K562 (cell line): ENCODE data around the gene DST. TPM values are rescaled to one million over a fixed set of nuclear protein-coding genes. Genes with fewer than 3 reads are reported as not detected.

Experiments used
- ATAC-seq: fragments of 200-7000 bp; cut with Tn5 transposase; 3 replicates; pipeline ENCODE4 v1.9.1; 2020; ENCODE audit warnings: moderate library complexity
- BruUV-seq: library from RNA; stranded (reverse); fragments of 400-500 nt; replicated peaks from 2 replicates; lab custom pipeline; 2021; lab: Mats Ljungman, UMichigan
- CTCF ChIA-PET: fragments of 300-600 bp; formaldehyde crosslinking; extraction: SDS; loops from one replicate; lab custom pipeline; 2021; ENCODE audit warnings: low intra/inter-chr PET ratio; lab: Yijun Ruan, JAX
- POLR2A ChIA-PET: fragments of 300-600, 350-650 bp; sonication (Branson Sonifier 250); formaldehyde crosslinking; extraction: SDS; loops from one replicate; lab custom pipeline; 2021; ENCODE audit warnings: antibody characterized with exemption, inconsistent platforms; lab: Yijun Ruan, JAX
- DNase-seq, 4 experiments: peaks; one replicate each; pipeline versions ENCODE4 v3.0.0 to v3.0.0-alpha.2; 2011 to 2018; ENCODE audit warnings: low spot score in 3 of 4, mixed read lengths in 3 of 4; ENCODE audit errors: extremely low read depth in 1 of 4
- FAIRE-seq: peaks from 2 replicates; lab custom pipeline; 2011; peaks lifted over from hg19 to GRCh38; lab: Jason Lieb, UNC
- H2AFZ ChIP-seq: 2 replicates; pipeline ENCODE4 v1.6.0; 2011; ENCODE audit warnings: low read depth, low read length, control low read depth, inconsistent platforms
- H3K27ac ChIP-seq: fragments of 200-600 bp; 3 replicates; pipeline ENCODE4 v1.8.0; 2011; ENCODE audit warnings: low read depth, mild to moderate bottlenecking, control low read depth, inconsistent platforms, low read length, moderate library complexity, mixed read lengths; ENCODE audit errors: extremely low read depth
- H3K27me3 ChIP-seq, 2 experiments: fragments of 300-600 bp in 1 of 2; 2 replicates in 1 of 2; 3 replicates in 1 of 2; pipeline versions ENCODE4 v1.6.0 to v1.8.0; 2011; ENCODE audit warnings: inconsistent platforms in 2 of 2, low read length in 2 of 2, mild to moderate bottlenecking in 1 of 2, mixed read lengths in 1 of 2, moderate library complexity in 1 of 2; ENCODE audit not compliant: control insufficient read depth in 2 of 2, insufficient read depth in 2 of 2
- H3K36me3 ChIP-seq: fragments of 300-600 bp; 3 replicates; pipeline ENCODE4 v1.8.0; 2011; ENCODE audit warnings: mild to moderate bottlenecking, low read length, inconsistent platforms; ENCODE audit not compliant: control insufficient read depth, insufficient read depth
- H3K4me1 ChIP-seq, 2 experiments: fragments of 200-600 bp in 1 of 2; replicated peaks in 1 of 2; 2 replicates in 1 of 2; 3 replicates in 1 of 2; pipeline versions ENCODE4 v1.5.1 to v1.8.0; 2011; ENCODE audit warnings: inconsistent platforms in 2 of 2, low read length in 2 of 2, mild to moderate bottlenecking in 1 of 2, mixed read lengths in 1 of 2, moderate library complexity in 1 of 2; ENCODE audit not compliant: control insufficient read depth in 2 of 2, insufficient read depth in 2 of 2
- H3K4me2 ChIP-seq: 2 replicates; pipeline ENCODE4 v1.6.1; 2011; ENCODE audit warnings: low read length, control low read depth, inconsistent platforms, mixed read lengths; ENCODE audit not compliant: insufficient read depth
- H3K4me3 ChIP-seq: fragments of 200-600 bp; sonication (generic), shearing (Covaris generic); 2 replicates; pipeline ENCODE4 v1.5.1; 2016; ENCODE audit warnings: control low read depth, inconsistent platforms
- H3K79me2 ChIP-seq: fragments of 200-600 bp; 3 replicates; pipeline ENCODE4 v1.8.0; 2011; ENCODE audit warnings: low read length, inconsistent platforms; ENCODE audit not compliant: control insufficient read depth, insufficient read depth
- H3K9ac ChIP-seq, 2 experiments: 2 replicates each; pipeline versions ENCODE4 v1.6.0 to v1.6.1; 2011; ENCODE audit warnings: low read depth in 2 of 2, low read length in 2 of 2, control low read depth in 1 of 2, inconsistent platforms in 1 of 2, mild to moderate bottlenecking in 1 of 2, mixed read lengths in 1 of 2; ENCODE audit not compliant: insufficient read depth in 1 of 2
- H3K9me1 ChIP-seq: one replicate; pipeline ENCODE4 v1.6.0; 2011; ENCODE audit warnings: inconsistent platforms, mild to moderate bottlenecking, low read length, moderate library complexity; ENCODE audit not compliant: control insufficient read depth, insufficient read depth
- H3K9me3 ChIP-seq: replicated peaks from 2 replicates; pipeline ENCODE4 v1.5.1; 2011; ENCODE audit warnings: low read depth, low read length, inconsistent platforms; ENCODE audit not compliant: control insufficient read depth, insufficient read depth
- H4K20me1 ChIP-seq: replicated peaks from 2 replicates; pipeline ENCODE4 v1.6.1; 2011; ENCODE audit warnings: low read length, inconsistent platforms, mixed read lengths; ENCODE audit not compliant: control insufficient read depth, insufficient read depth
- CHCHD3 ChIP-seq: fragments of 250-450 bp; sonication (Bioruptor Pico); IDR thresholded peaks from 2 replicates; pipeline ENCODE4 v2.1.2; 2022; ENCODE audit warnings: mild to moderate bottlenecking
- DIDO1 ChIP-seq: fragments of 450-650 bp; IDR thresholded peaks from 2 replicates; pipeline ENCODE4 v1.6.1; 2016; ENCODE audit warnings: low read depth, missing biosample characterization, missing genetic modification characterization
- ETV5 ChIP-seq: sonication (generic); formaldehyde crosslinking; IDR thresholded peaks from 2 replicates; pipeline ENCODE4 v1.4.0; 2020; ENCODE audit warnings: low read depth, mild to moderate bottlenecking, missing genetic modification reagents
- GABPB1 ChIP-seq: sonication (generic); formaldehyde crosslinking; IDR thresholded peaks from 2 replicates; pipeline ENCODE4 v1.8.0; 2022; ENCODE audit warnings: mild to moderate bottlenecking, missing genetic modification reagents
- HNRNPL ChIP-seq: fragments of 200-400 bp; formaldehyde crosslinking; IDR thresholded peaks from 2 replicates; pipeline ENCODE4 v1.6.1; 2017; ENCODE audit warnings: low read depth, mild to moderate bottlenecking, low read length
- IRF9 ChIP-seq: fragments of 450-650 bp; IDR thresholded peaks from 2 replicates; pipeline ENCODE4 v1.6.1; 2016; ENCODE audit warnings: missing biosample characterization, missing genetic modification characterization
- MEF2A ChIP-seq: IDR thresholded peaks from 2 replicates; pipeline ENCODE4 v1.6.1; 2011; ENCODE audit warnings: low read depth, mild to moderate bottlenecking, low read length, moderate library complexity; ENCODE audit not compliant: control insufficient read depth
- NR2F6 ChIP-seq: fragments of 450-650 bp; formaldehyde crosslinking; IDR thresholded peaks from 2 replicates; pipeline ENCODE4 v1.4.0; 2020; ENCODE audit warnings: mild to moderate bottlenecking
- PHB ChIP-seq: fragments of 250-450 bp; sonication (Bioruptor Pico); IDR thresholded peaks from 2 replicates; pipeline ENCODE4 v1.5.0; 2021
- PYGO2 ChIP-seq: fragments of 450-650 bp; IDR thresholded peaks from 2 replicates; pipeline ENCODE4 v1.6.1; 2016; ENCODE audit warnings: mild to moderate bottlenecking, missing genetic modification characterization, moderate library complexity, missing compliant biosample characterization
- ZNF282 ChIP-seq: sonication (generic); formaldehyde crosslinking; IDR thresholded peaks from 2 replicates; pipeline ENCODE4 v1.8.1; 2023; ENCODE audit warnings: missing genetic modification reagents
- ZNF445 ChIP-seq: fragments of 250-450 bp; sonication (Bioruptor Pico); IDR thresholded peaks from 2 replicates; pipeline ENCODE4 v1.4.0; 2020; ENCODE audit warnings: low read depth, mild to moderate bottlenecking, moderate library complexity
- ZNF644 ChIP-seq: fragments of 200-800 bp; sonication (Bioruptor generic); IDR thresholded peaks from 2 replicates; pipeline ENCODE4 v1.6.1; 2016; ENCODE audit warnings: low read depth, missing genetic modification characterization, missing compliant biosample characterization
- ZZZ3 ChIP-seq: fragments of 450-650 bp; IDR thresholded peaks from 2 replicates; pipeline ENCODE4 v1.6.1; 2016; ENCODE audit warnings: antibody characterized with exemption, mild to moderate bottlenecking, moderate library complexity
- WGBS: fragments of 100-300 bp; shearing (Covaris generic); methylation state at CpG from one replicate; pipeline ENCODE4 v1.1.6; 2016; ENCODE audit warnings: low coverage, mixed read lengths; ENCODE audit not compliant: insufficient coverage; ENCODE audit errors: missing lambda C conversion rate; 5-methylcytosine and 5-hydroxymethylcytosine counted together
- in situ Hi-C: fragments of 300-500 bp; cut with MboI; formaldehyde crosslinking; loops from 4 replicates; pipeline ENCODE4 v1.15.0; 2018; ENCODE audit warnings: inconsistent platforms, mixed read lengths
- intact Hi-C: fragments of 100-400 bp; cut with micrococcal nuclease; formaldehyde crosslinking; loops from 2 replicates; pipeline ENCODE4 v1.14.2; 2022
- polyA plus RNA-seq, 8 experiments: library from polyadenylated mRNA; depleted of rRNA in 4 of 8; stranded (reverse) in 5 of 8; unstranded in 3 of 8; fragments of >200 nt; fragmentation: Nextera tagmentation in 2 of 8; fragmentation: Illumina TruSeq in 1 of 8; extraction: Ambion mirVana in 2 of 8; extraction: Trizol in 1 of 8; gene quantifications; 2 replicates each; pipeline versions ENCODE4 v1.2.1 to v1.2.3, GENCODE V29; 2011 to 2014; ENCODE audit warnings: inconsistent platforms in 1 of 8, missing spikeins in 1 of 8
- total RNA-seq, 7 experiments: library from RNA; depleted of rRNA in 6 of 7; stranded (reverse); fragments of >200 nt in 6 of 7; fragmentation: Illumina TruSeq in 2 of 7; extraction: Trizol in 2 of 7; gene quantifications; 2 replicates each; pipeline versions ENCODE4 v1.2.1 to v1.2.3, GENCODE V29; 2011 to 2021; ENCODE audit warnings: low replicate concordance in 1 of 7

Gene DST
- total and polyA plus RNA-seq, 9 of the 15 experiments (the other 6 are each of a cell fraction or from before 2014, with no cell fraction given) = 5.2 to 21.9 (median 13.3) TPM

- H3K9ac ChIP-seq = no peak overlapping the region
- in situ Hi-C loops = no loop called here
- H3K4me3 ChIP-seq = no peak overlapping the region
- no peaks in the 10 kb centered on the region for H3K27me3 ChIP-seq
- FAIRE-seq (no peak), ATAC-seq (no peak), DNase-seq (no peak)
- no peaks in the 10 kb centered on the region for H3K36me3 ChIP-seq
- intact Hi-C loops = no loop called here
- no TSS peak for BruUV-seq
- no peak overlapping the region for H3K27ac ChIP-seq
- no peak overlapping the region for H2AFZ ChIP-seq
- WGBS = 13% methylated on average over 1 of the region's 1 CpG
- no peak for TF ChIP-seq ZNF282 (CRISPR knock-in tag)
- no peak for TF ChIP-seq ZZZ3
- TF ChIP-seq PHB (CRISPR knock-in tag) = no peak
- no peak for TF ChIP-seq ZNF445
- no peak for TF ChIP-seq DIDO1 (tag)
- TF ChIP-seq HNRNPL = no peak
- TF ChIP-seq ZNF644 (tag) = no peak
- TF ChIP-seq CHCHD3 (CRISPR knock-in tag) = no peak
- no peak for TF ChIP-seq GABPB1 (CRISPR knock-in tag)
- no peak for TF ChIP-seq IRF9
- no peak for TF ChIP-seq NR2F6 (CRISPR knock-in tag)
- no peak for TF ChIP-seq ETV5 (CRISPR knock-in tag)
- TF ChIP-seq PYGO2 (tag) = no peak
- no peak for TF ChIP-seq MEF2A
- no peaks in the 10 kb centered on the region for H4K20me1 ChIP-seq
- no peaks in the 10 kb centered on the region for H3K79me2 ChIP-seq
- ChIA-PET POLR2A (no interaction called here), CTCF (no interaction called here)
- H3K4me1 ChIP-seq = no peaks in the 10 kb centered on the region
- no peaks in the 10 kb centered on the region for H3K9me3 ChIP-seq
- H3K9me1 ChIP-seq = no peaks in the 10 kb centered on the region
- no peak overlapping the region for H3K4me2 ChIP-seq
Measured at GRCh38 chr6:56691814-56692213, 49.1 kb upstream of the DST start.
